ENCODE data around the gene ABCC12.

The ABCC12 gene

GRCh38 chr16:48132696-48133095 is 23.1 kb downstream of the ABCC12 start:
- no peak for DNase-seq (ENCODE audit: low read depth)

- no peak for DNase-seq (ENCODE audit: low read depth)
These were observed 24.4 kb downstream of the ABCC12 start for GRCh38 chr16:48131201-48131935.

- DNase-seq (ENCODE audit: low read depth): no peak
These were observed 25.9 kb downstream of the ABCC12 start for GRCh38 chr16:48129926-48130325.

- DNase-seq (ENCODE audit: low read depth): no peak
These were observed 27.0 kb downstream of the ABCC12 start for GRCh38 chr16:48128769-48129168.

GRCh38 chr16:48126801-48127644 is 28.8 kb downstream of the ABCC12 start:
- no peak for DNase-seq (ENCODE audit: low read depth)

- no peak for DNase-seq (ENCODE audit: low read depth)
These were observed 29.9 kb downstream of the ABCC12 start for GRCh38 chr16:48125888-48126287.

- DNase-seq (ENCODE audit: low read depth): no peak
These were observed 31.5 kb downstream of the ABCC12 start for GRCh38 chr16:48124266-48124665.

- DNase-seq (ENCODE audit: low read depth): peak; percentile 59
These were observed 32.5 kb downstream of the ABCC12 start for GRCh38 chr16:48123104-48123788.

- DNase-seq (ENCODE audit: low read depth): no peak
These were observed 34.5 kb downstream of the ABCC12 start for GRCh38 chr16:48121276-48121675.

- no peak for DNase-seq (ENCODE audit: low read depth)
These were observed 37.0 kb downstream of the ABCC12 start for GRCh38 chr16:48118841-48119240.

- peak; percentile 67 for DNase-seq (ENCODE audit: low read depth)
These were observed 38.3 kb downstream of the ABCC12 start for GRCh38 chr16:48117217-48118105.

GRCh38 chr16:48115299-48115698 is 40.5 kb downstream of the ABCC12 start:
- no peak for DNase-seq (ENCODE audit: low read depth)

- DNase-seq (ENCODE audit: low read depth): no peak
These were observed 41.4 kb downstream of the ABCC12 start for GRCh38 chr16:48114410-48114809.

GRCh38 chr16:48113471-48113870 is 42.3 kb downstream of the ABCC12 start:
- DNase-seq (ENCODE audit: low read depth): no peak

GRCh38 chr16:48113001-48113400 is 42.8 kb downstream of the ABCC12 start:
- DNase-seq (ENCODE audit: low read depth): no peak

GRCh38 chr16:48112600-48112999 is 43.2 kb downstream of the ABCC12 start:
- DNase-seq (ENCODE audit: low read depth): no peak

- DNase-seq (ENCODE audit: low read depth): no peak
These were observed 44.8 kb downstream of the ABCC12 start for GRCh38 chr16:48110982-48111381.

GRCh38 chr16:48110000-48110399 is 45.8 kb downstream of the ABCC12 start:
- DNase-seq (ENCODE audit: low read depth): no peak

- DNase-seq (ENCODE audit: low read depth): no peak
These were observed 46.3 kb downstream of the ABCC12 start for GRCh38 chr16:48109475-48109874.

- no peak for DNase-seq (ENCODE audit: low read depth)
These were observed 49.3 kb downstream of the ABCC12 start for GRCh38 chr16:48106446-48106845.
